Measurements from ENCODE around the gene CMYA5. TPM values are rescaled to one million over a fixed set of nuclear protein-coding genes. Genes with fewer than 3 reads are reported as not detected.

CMYA5 gene
- total RNA-seq, 2 donors from 2014 or later, result 1.6 to 3.3 TPM

GRCh38 chr5:79806741-79807140 lies 117.1 kb downstream of the CMYA5 start:
- Histone ChIP-seq H3K4me1 (no peaks in the 10 kb centered on the region), H3K27ac (no peak overlapping the region), H3K4me3 (no peak overlapping the region), H3K9me3 (no peaks in the 10 kb centered on the region), H3K27me3 (no peaks in the 10 kb centered on the region), H3K36me3 (replicated peaks in 1 of 2; ENCODE audit: insufficient read depth in 1 of 2, low read depth in 2 of 2) (no peaks in the 10 kb centered on the region)
- ATAC-seq (no peak), DNase-seq (no peak)
- TF ChIP-seq, protein P1, sequence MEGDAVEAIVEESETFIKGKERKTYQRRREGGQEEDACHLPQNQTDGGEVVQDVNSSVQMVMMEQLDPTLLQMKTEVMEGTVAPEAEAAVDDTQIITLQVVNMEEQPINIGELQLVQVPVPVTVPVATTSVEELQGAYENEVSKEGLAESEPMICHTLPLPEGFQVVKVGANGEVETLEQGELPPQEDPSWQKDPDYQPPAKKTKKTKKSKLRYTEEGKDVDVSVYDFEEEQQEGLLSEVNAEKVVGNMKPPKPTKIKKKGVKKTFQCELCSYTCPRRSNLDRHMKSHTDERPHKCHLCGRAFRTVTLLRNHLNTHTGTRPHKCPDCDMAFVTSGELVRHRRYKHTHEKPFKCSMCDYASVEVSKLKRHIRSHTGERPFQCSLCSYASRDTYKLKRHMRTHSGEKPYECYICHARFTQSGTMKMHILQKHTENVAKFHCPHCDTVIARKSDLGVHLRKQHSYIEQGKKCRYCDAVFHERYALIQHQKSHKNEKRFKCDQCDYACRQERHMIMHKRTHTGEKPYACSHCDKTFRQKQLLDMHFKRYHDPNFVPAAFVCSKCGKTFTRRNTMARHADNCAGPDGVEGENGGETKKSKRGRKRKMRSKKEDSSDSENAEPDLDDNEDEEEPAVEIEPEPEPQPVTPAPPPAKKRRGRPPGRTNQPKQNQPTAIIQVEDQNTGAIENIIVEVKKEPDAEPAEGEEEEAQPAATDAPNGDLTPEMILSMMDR (IDR thresholded peaks at IDR 0.05), result no peak
- no peak for TF ChIP-seq POLR2A (IDR thresholded peaks at IDR 0.05)
- WGBS, 2 donors, result 47 to 52% methylated on average over 3 of the region's 3 CpGs
- intact Hi-C loops (cut with DNase I), result no loop called here

DNA sequence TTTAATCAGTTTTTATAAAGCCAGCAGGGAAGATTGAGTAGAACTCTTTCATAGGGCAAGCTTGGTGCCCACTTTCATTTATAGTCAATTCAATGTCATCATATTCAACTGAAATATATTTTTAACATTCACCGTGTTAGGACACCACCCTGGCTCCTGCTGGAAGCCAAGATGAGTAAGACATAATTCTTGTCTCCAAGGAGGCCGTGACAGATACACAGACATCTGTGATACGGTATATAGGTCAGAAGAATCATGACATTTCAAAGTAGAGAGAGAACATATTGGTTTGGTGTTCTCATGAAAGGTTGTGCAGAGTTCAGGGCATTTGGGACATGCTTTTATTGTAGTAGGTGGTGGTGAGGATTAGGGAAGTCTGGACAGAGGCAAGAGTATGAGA lies 120.1 kb downstream of the CMYA5 start:
- WGBS, 2 donors, result 63 to 87% methylated on average over 3 of the region's 3 CpGs
- H3K27ac ChIP-seq, result no peak overlapping the region
- no peak for TF ChIP-seq POLR2A (IDR thresholded peaks at IDR 0.05)
- TF ChIP-seq, protein P1 (IDR thresholded peaks at IDR 0.05), result no peak
- H3K27me3 ChIP-seq, result no peaks in the 10 kb centered on the region
- intact Hi-C loops (cut with DNase I), result no loop called here
- no peak for ATAC-seq
- no peaks in the 10 kb centered on the region for H3K36me3 ChIP-seq (replicated peaks in 1 of 2; ENCODE audit: insufficient read depth in 1 of 2, low read depth in 2 of 2)
- H3K9me3 ChIP-seq, result no peaks in the 10 kb centered on the region
- no peaks in the 10 kb centered on the region for H3K4me1 ChIP-seq
- no peak overlapping the region for H3K4me3 ChIP-seq
- DNase-seq, result no peak

- no peaks in the 10 kb centered on the region for H3K4me1 ChIP-seq
- intact Hi-C loops (cut with DNase I), result no loop called here
- ATAC-seq, result no peak
- no peak overlapping the region for H3K27ac ChIP-seq
- no peaks in the 10 kb centered on the region for H3K36me3 ChIP-seq (replicated peaks in 1 of 2; ENCODE audit: insufficient read depth in 1 of 2, low read depth in 2 of 2)
- H3K9me3 ChIP-seq, result no peaks in the 10 kb centered on the region
- no peak overlapping the region for H3K4me3 ChIP-seq
- H3K27me3 ChIP-seq, result no peaks in the 10 kb centered on the region
- 75 to 82% methylated on average over 2 of the region's 2 CpGs for WGBS, 2 donors
- TF ChIP-seq, protein P1 (IDR thresholded peaks at IDR 0.05), result no peak
- TF ChIP-seq POLR2A (IDR thresholded peaks at IDR 0.05), result no peak
- no peak for DNase-seq
Observed at GRCh38 chr5:79811081-79811480, 121.4 kb downstream of the CMYA5 start.

DNA sequence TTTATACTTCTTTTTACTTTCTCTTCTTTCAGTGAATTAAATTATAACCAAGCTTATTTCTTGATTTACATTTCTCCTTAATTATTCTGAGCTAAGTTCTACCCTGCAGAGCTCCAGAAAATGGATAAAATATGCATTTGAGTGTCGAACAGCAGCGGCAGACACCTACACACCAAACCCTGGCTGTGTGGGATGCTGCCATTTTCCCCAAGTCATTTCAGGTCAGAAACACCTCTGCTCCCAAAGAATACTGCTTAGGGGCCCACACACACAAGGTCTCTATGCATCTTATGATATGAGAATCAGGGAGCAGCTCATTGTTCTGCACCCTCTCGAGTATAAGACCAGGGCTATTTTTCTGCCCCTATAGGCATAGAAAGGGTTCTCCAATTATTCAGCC lies 122.3 kb downstream of the CMYA5 start:
- WGBS, 2 donors, result 84 to 95% methylated on average over 3 of the region's 3 CpGs
- Histone ChIP-seq H3K4me1 (no peaks in the 10 kb centered on the region), H3K4me3 (no peak overlapping the region), H3K27me3 (no peaks in the 10 kb centered on the region), H3K9me3 (no peaks in the 10 kb centered on the region), H3K27ac (no peak overlapping the region), H3K36me3 (replicated peaks in 1 of 2; ENCODE audit: insufficient read depth in 1 of 2, low read depth in 2 of 2) (no peaks in the 10 kb centered on the region)
- intact Hi-C loops (cut with DNase I), result no loop called here
- DNase-seq, result no peak
- TF ChIP-seq POLR2A (IDR thresholded peaks at IDR 0.05), result no peak
- TF ChIP-seq, protein P1 (IDR thresholded peaks at IDR 0.05), result no peak
- ATAC-seq, result no peak

- DNase-seq (no peak), ATAC-seq (no peak)
- intact Hi-C loops (cut with DNase I), result no loop called here
- H3K27ac ChIP-seq, result no peak overlapping the region
- no peaks in the 10 kb centered on the region for H3K9me3 ChIP-seq
- no peaks in the 10 kb centered on the region for H3K27me3 ChIP-seq
- H3K4me3 ChIP-seq, result no peak overlapping the region
- no peak for TF ChIP-seq POLR2A (IDR thresholded peaks at IDR 0.05)
- TF ChIP-seq, protein P1 (IDR thresholded peaks at IDR 0.05), result no peak
- 63 to 67% methylated on average over 2 of the region's 2 CpGs for WGBS, 2 donors
- no peaks in the 10 kb centered on the region for H3K4me1 ChIP-seq
- no peaks in the 10 kb centered on the region for H3K36me3 ChIP-seq (replicated peaks in 1 of 2; ENCODE audit: insufficient read depth in 1 of 2, low read depth in 2 of 2)
Observed at GRCh38 chr5:79814699-79815098, 125.1 kb downstream of the CMYA5 start.
